ENCODE data around the gene GLIS1. TPM values are rescaled to one million over a fixed set of nuclear protein-coding genes. Genes with fewer than 3 reads are reported as not detected.

The GLIS1 gene
- total RNA-seq, 1 experiment from 2014 or later = 0.28 TPM

DNA sequence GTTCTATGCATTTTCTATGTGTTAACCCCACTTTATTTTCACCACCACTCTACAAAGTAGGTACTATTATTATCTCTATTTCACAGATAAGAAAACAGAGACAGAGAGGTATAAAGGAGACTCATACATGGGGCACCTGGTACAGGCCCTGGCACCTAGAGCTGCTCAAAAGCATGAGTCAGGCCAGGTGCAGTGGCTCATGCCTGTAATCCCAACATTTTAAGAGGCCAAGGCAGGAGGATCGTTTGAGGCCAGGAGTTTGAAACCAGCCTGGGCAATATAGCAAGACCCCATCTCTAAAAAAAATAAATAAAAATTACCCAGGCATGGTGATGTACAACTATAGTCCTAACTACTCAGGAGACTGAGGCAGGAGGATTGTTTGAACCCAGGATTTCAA is 35.8 kb downstream of the GLIS1 start:
- H3K4me3 Mint-ChIP-seq = no peak overlapping the region
- Histone ChIP-seq H2AK5ac (ENCODE audit: insufficient read length, low read length) (no peak overlapping the region), H3K27me3 (ENCODE audit: insufficient read depth, low read length) (no peaks in the 10 kb centered on the region), H4K5ac (ENCODE audit: insufficient read length, low read depth, low read length) (no peak overlapping the region), H3T11ph (ENCODE audit: low read length) (no peak overlapping the region), H2BK120ac (ENCODE audit: low read depth, low read length, poor library complexity, severe bottlenecking) (no peak overlapping the region), H3K4me2 (ENCODE audit: insufficient read depth, insufficient read length, low read length) (no peak overlapping the region), H2BK12ac (ENCODE audit: insufficient read length, low read depth, low read length) (no peak overlapping the region), H3K23ac (ENCODE audit: insufficient read length, low read depth, low read length) (no peak overlapping the region), H3K79me1 (ENCODE audit: insufficient read depth, low read depth, low read length, poor library complexity, severe bottlenecking) (no peaks in the 10 kb centered on the region), H3K14ac (ENCODE audit: insufficient read depth, low read length) (no peak overlapping the region), H4K8ac (replicated peaks; ENCODE audit: insufficient read length, low read depth, low read length) (no peak overlapping the region), H4K91ac (ENCODE audit: insufficient read length, low read depth, low read length) (no peak overlapping the region), H2BK5ac (ENCODE audit: insufficient read length, low read length) (no peak overlapping the region), H3K56ac (ENCODE audit: insufficient read length, low read depth, low read length) (no peak overlapping the region), H3K4me1 (ENCODE audit: insufficient read depth, low read length) (peaks cover 6% of the 10 kb centered on the region; the same call in 1 of the 2 replicates), H3K9me3 (ENCODE audit: control insufficient read depth, low read depth, low read length) (no peaks in the 10 kb centered on the region), H3K4ac (ENCODE audit: low read depth, low read length) (no peak overlapping the region), H3K18ac (ENCODE audit: insufficient read length, low read depth, low read length) (no peak overlapping the region), H3K23me2 (ENCODE audit: insufficient read length, low read depth, low read length, poor library complexity, severe bottlenecking) (no peaks in the 10 kb centered on the region), H2AFZ (ENCODE audit: low read length) (no peak overlapping the region), H3K9ac (ENCODE audit: extremely low read depth, insufficient read length, low read length) (no peak overlapping the region), H2BK15ac (ENCODE audit: low read depth, low read length) (no peak overlapping the region), H2BK20ac (ENCODE audit: low read depth, low read length, poor library complexity, severe bottlenecking) (no peak overlapping the region), H3K27ac (ENCODE audit: insufficient read length, low read depth, low read length) (no peak overlapping the region), H4K20me1 (ENCODE audit: control insufficient read depth, insufficient read depth, insufficient read length) (no peaks in the 10 kb centered on the region), H3K79me2 (ENCODE audit: insufficient read depth, low read length) (no peaks in the 10 kb centered on the region)
- H3K27me3 Mint-ChIP-seq (ENCODE audit: low read depth) = peaks cover 4% of the 10 kb centered on the region
- peaks cover 0 to 2% (median 0%) of the 10 kb centered on the region in 3 experiments; a peak in 2 of 7 replicates for H3K36me3 Mint-ChIP-seq (ENCODE audit: insufficient read depth in 1 of 3, low read depth in 3 of 3)
- 0 out of 7 replicates have a peak overlapping the region, but pooled peaks of 1 of the 3 experiments have one; percentile 18 for H3K27ac Mint-ChIP-seq
- 0 out of 5 replicates have a peak, but pooled peaks cover 0 to 4% of the 10 kb centered on the region in 2 experiments for H3K9me3 Mint-ChIP-seq
- no peak for DNase-seq
- TF ChIP-seq, protein P1, sequence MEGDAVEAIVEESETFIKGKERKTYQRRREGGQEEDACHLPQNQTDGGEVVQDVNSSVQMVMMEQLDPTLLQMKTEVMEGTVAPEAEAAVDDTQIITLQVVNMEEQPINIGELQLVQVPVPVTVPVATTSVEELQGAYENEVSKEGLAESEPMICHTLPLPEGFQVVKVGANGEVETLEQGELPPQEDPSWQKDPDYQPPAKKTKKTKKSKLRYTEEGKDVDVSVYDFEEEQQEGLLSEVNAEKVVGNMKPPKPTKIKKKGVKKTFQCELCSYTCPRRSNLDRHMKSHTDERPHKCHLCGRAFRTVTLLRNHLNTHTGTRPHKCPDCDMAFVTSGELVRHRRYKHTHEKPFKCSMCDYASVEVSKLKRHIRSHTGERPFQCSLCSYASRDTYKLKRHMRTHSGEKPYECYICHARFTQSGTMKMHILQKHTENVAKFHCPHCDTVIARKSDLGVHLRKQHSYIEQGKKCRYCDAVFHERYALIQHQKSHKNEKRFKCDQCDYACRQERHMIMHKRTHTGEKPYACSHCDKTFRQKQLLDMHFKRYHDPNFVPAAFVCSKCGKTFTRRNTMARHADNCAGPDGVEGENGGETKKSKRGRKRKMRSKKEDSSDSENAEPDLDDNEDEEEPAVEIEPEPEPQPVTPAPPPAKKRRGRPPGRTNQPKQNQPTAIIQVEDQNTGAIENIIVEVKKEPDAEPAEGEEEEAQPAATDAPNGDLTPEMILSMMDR (conservative IDR thresholded peaks at IDR 0.05) = no peak
- WGBS (ENCODE audit: extremely low coverage, insufficient read length, low lambda C conversion rate) = no CpG with 5 or more reads among the region's 1 CpG
- peaks cover 41 to 53% of the 10 kb centered on the region in 2 experiments for H3K4me1 Mint-ChIP-seq
